BE2C (cell line): ENCODE measurements around the gene SNURF.
A peak's percentile ranks its signal among the peaks of the same experiment; 100 is the strongest.

Experiments
- DNase-seq: peaks from one replicate; pipeline ENCODE4 v3.0.0-alpha.2; 2020
- H3K27me3 ChIP-seq: fragments of 250-450 bp; sonication (Bioruptor Pico); 2 replicates; pipeline ENCODE4 v1.5.1; 2020; ENCODE audit warnings: mild to moderate bottlenecking
- H3K36me3 ChIP-seq: fragments of 250-450 bp; sonication (Bioruptor Pico); 2 replicates; pipeline ENCODE4 v1.5.1; 2020; ENCODE audit warnings: mild to moderate bottlenecking
- H3K4me1 ChIP-seq: fragments of 250-450 bp; sonication (Bioruptor Pico); 2 replicates; pipeline ENCODE4 v1.5.1; 2020
- H3K4me3 ChIP-seq: 2 replicates; pipeline ENCODE4 v1.5.1; 2011; ENCODE audit warnings: low read depth, low read length
- H3K9me3 ChIP-seq: fragments of 250-450 bp; sonication (Bioruptor Pico); 2 replicates; pipeline ENCODE4 v1.5.1; 2020
- CTCF ChIP-seq: IDR thresholded peaks from 2 replicates; pipeline ENCODE4 v1.5.1; 2012; ENCODE audit warnings: mild to moderate bottlenecking, low read depth, low read length

Gene SNURF

DNA sequence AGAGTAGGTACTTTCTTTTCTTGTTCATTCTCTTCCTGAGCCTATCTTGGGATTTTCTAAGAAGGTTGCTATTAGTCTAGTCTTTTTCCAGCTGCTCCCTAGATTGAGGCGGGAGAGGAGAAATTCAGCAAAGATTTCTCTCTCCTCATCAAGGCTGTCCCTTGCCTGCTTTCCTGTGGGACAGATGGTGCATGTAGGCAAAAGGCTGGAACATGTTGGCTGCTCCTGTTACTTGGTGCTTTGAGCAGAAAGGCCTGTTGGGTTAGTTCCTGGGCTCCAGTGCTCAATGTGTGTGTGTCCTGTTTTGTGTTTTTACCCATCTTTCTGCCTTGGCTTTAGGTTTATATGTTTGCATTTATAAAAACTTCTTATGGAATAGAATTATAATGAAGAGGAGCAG, 9.1 kb upstream of the SNURF start:
- no peaks in the 10 kb centered on the region for H3K9me3 ChIP-seq
- TF ChIP-seq CTCF: no peak
- no peaks in the 10 kb centered on the region for H3K27me3 ChIP-seq
- no peak for DNase-seq
- no peaks in the 10 kb centered on the region for H3K4me1 ChIP-seq
- H3K4me3 ChIP-seq: no peak overlapping the region
- H3K36me3 ChIP-seq: no peaks in the 10 kb centered on the region

DNA sequence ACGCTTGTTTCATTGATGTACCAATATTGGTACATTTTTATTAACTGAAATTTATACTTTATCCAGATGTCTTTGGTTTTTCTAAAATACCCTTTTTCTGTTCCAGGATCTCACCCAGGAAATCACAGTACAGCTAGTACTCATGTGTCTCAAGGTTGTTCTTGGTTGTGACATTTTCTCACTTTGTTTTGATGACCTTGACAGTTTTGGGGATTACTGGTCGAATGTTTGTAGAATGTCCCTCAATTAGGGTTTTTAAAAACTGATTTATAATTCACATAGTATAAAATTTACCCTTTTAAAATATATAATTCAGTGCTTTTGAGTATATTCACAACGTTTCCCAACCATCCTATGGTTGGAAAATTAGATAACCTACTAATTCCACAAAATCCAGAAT, 6.3 kb upstream of the SNURF start:
- H3K4me1 ChIP-seq: no peaks in the 10 kb centered on the region
- H3K36me3 ChIP-seq: no peaks in the 10 kb centered on the region
- no peaks in the 10 kb centered on the region for H3K27me3 ChIP-seq
- H3K9me3 ChIP-seq: no peaks in the 10 kb centered on the region
- no peak overlapping the region for H3K4me3 ChIP-seq
- no peak for DNase-seq
- no peak for TF ChIP-seq CTCF

DNA sequence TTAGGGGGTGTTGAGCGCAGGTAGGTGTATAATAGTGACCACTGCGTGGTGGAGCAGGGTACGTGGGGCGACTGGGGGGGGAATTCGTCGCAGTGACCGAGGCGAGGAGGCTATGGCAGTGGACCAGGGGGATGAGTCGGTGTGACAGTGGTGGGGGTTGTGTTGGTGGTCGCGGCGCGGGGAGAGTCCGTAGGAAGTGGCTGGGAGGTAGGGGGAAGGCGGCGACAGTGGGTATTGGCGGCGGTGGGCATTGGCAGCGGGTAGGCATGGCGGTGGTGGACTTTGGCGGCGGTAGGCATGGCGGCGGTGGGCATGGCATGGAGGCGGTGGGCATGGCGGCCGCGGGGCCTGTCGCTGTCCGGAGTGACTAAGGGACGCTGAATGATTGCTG, 739 bp downstream of the SNURF start:
- Histone ChIP-seq H3K36me3 (no peaks in the 10 kb centered on the region; the same call in 1 of the 2 replicates), H3K4me1 (no peaks in the 10 kb centered on the region), H3K27me3 (no peaks in the 10 kb centered on the region), H3K9me3 (no peaks in the 10 kb centered on the region), H3K4me3 (peak overlapping the region; percentile 87)
- peak; percentile 14 for DNase-seq
- TF ChIP-seq CTCF: no peak

GRCh38 chr15:24956111-24956838, 1.5 kb downstream of the SNURF start:
- peak overlapping the region; percentile 87 for H3K4me3 ChIP-seq
- H3K27me3 ChIP-seq: no peaks in the 10 kb centered on the region
- no peaks in the 10 kb centered on the region for H3K4me1 ChIP-seq
- H3K9me3 ChIP-seq: no peaks in the 10 kb centered on the region
- peak; percentile 81 for DNase-seq
- H3K36me3 ChIP-seq: no peaks in the 10 kb centered on the region; the same call in 1 of the 2 replicates
- no peak for TF ChIP-seq CTCF

- no peak for DNase-seq
- Histone ChIP-seq H3K9me3 (no peaks in the 10 kb centered on the region), H3K4me1 (no peaks in the 10 kb centered on the region), H3K27me3 (no peaks in the 10 kb centered on the region), H3K36me3 (peaks cover 4% of the 10 kb centered on the region), H3K4me3 (no peak overlapping the region)
- TF ChIP-seq CTCF: no peak
These were observed 2.9 kb downstream of the SNURF start for GRCh38 chr15:24957691-24958090.

DNA sequence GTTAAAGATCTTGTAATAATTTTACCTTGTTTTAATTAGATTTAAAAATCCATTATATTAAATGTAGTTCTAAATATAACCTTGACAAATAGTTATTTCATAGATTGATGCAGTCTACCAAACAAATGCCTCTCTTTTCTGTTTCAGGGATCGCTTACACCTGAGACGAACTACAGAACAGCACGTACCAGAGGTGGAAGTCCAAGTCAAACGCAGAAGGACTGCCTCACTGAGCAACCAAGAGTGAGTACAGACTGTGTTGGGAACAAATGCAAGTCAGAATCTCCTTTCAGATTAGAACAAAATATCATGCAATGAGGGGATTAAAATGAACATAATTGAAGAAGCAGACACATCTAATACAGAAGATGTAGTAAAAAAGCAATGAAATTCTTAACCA, 7.2 kb downstream of the SNURF start:
- H3K27me3 ChIP-seq: no peaks in the 10 kb centered on the region
- no peaks in the 10 kb centered on the region for H3K4me1 ChIP-seq
- no peak for DNase-seq
- H3K4me3 ChIP-seq: no peak overlapping the region
- H3K36me3 ChIP-seq: peaks cover 16% of the 10 kb centered on the region
- no peak for TF ChIP-seq CTCF
- H3K9me3 ChIP-seq: no peaks in the 10 kb centered on the region
